ENCODE data around the gene CASP5. TPM values are rescaled to one million over a fixed set of nuclear protein-coding genes. Genes with fewer than 3 reads are reported as not detected.
"Not testable (repeated sequence)": the region's sequence is repeated elsewhere in the genome, so short reads cannot be mapped to it uniquely, and the experiment has no call there.

CASP5 gene
- polyA plus RNA-seq, 1 donor (not counting 4 experiments of a cell fraction or from before 2014, with no cell fraction given) = not detected

DNA sequence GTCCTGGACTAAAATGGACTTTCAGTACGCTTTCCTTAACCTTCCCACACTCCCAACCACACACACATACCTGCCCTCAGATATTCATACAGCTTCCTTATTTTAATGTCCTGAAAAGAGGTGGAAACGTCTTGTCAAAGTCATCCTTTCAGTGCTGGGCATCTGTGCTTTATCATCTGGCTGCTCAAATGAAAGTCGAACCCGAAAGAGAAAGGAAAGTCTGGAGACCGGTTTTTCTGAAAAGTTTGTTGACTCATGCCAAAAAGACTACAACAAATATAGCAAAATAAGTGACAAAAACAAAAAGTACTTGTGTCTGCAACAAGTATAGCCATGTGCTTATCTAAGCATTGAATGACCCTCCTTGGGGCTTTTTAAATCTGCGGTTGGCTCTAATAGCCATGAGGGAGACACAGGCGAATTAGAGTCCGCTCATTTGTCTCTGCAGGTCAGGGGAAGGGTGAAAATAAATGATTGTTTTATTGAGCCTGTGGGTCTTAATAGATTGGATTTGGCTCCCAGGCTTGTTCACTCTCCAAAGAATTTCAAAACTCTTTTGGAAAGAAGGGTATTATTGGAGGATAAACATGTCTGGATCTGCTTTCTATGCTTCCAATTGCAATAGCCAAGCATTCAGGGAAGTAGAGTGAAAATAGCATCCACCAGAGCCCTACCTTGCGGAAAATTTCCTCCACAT, 40.4 kb upstream of the CASP5 start:
- H4K20me1 ChIP-seq (ENCODE audit: control insufficient read depth, extremely low read depth, insufficient read depth, low read length); H3K9me3 ChIP-seq (ENCODE audit: control insufficient read depth, low read depth, low read length); H3K9ac ChIP-seq (ENCODE audit: control insufficient read depth, extremely low read depth, insufficient read depth, low read length); H3K36me3 ChIP-seq (ENCODE audit: control insufficient read depth in 2 of 2, extremely low read depth in 1 of 2, insufficient read depth in 2 of 2, low read length in 2 of 2); FAIRE-seq; DNase-seq (ENCODE audit: low read depth, low spot score); H3K4me1 ChIP-seq (ENCODE audit: control insufficient read depth, extremely low read depth, insufficient read depth, low read length); dilution Hi-C loops (cut with MboI; ENCODE audit: extremely low pct_ligation_motif_present, low sequenced_read_pairs); H3K27ac ChIP-seq (ENCODE audit: control insufficient read depth, insufficient read depth, low read length); H3K27me3 ChIP-seq (ENCODE audit: control insufficient read depth, extremely low read depth, insufficient read depth, low read length); H3K79me2 ChIP-seq (ENCODE audit: control insufficient read depth, insufficient read depth, low read length); H3K9me1 ChIP-seq (ENCODE audit: control insufficient read depth, extremely low read depth, insufficient read depth, low read length): not testable (repeated sequence)
- Histone ChIP-seq H3K4me2 (ENCODE audit: control insufficient read depth, extremely low read depth, insufficient read depth, low read depth, low read length) (peak overlapping the region; percentile 54), H3K4me3 (ENCODE audit: control insufficient read depth in 2 of 3, extremely low read depth in 1 of 3, insufficient read depth in 2 of 3, low read depth in 1 of 3, low read length in 3 of 3) (peak overlapping the region in 1 of 3 experiments; percentile 13), H2AFZ (ENCODE audit: control insufficient read depth, low read length) (peak overlapping the region; percentile 66)

GRCh38 chr11:105057432-105057831, 34.5 kb upstream of the CASP5 start:
- Histone ChIP-seq H3K9me3 (ENCODE audit: control insufficient read depth, low read depth, low read length) (no peaks in the 10 kb centered on the region), H3K4me3 (ENCODE audit: control insufficient read depth in 2 of 3, extremely low read depth in 1 of 3, insufficient read depth in 2 of 3, low read depth in 1 of 3, low read length in 3 of 3) (no peak overlapping the region), H3K4me2 (ENCODE audit: control insufficient read depth, extremely low read depth, insufficient read depth, low read depth, low read length) (no peak overlapping the region), H4K20me1 (ENCODE audit: control insufficient read depth, extremely low read depth, insufficient read depth, low read length) (no peaks in the 10 kb centered on the region), H3K27me3 (ENCODE audit: control insufficient read depth, extremely low read depth, insufficient read depth, low read length) (no peaks in the 10 kb centered on the region), H3K79me2 (ENCODE audit: control insufficient read depth, insufficient read depth, low read length) (no peaks in the 10 kb centered on the region), H2AFZ (ENCODE audit: control insufficient read depth, low read length) (no peak overlapping the region), H3K36me3 (ENCODE audit: control insufficient read depth in 2 of 2, extremely low read depth in 1 of 2, insufficient read depth in 2 of 2, low read length in 2 of 2) (no peaks in the 10 kb centered on the region), H3K27ac (ENCODE audit: control insufficient read depth, insufficient read depth, low read length) (no peak overlapping the region), H3K4me1 (ENCODE audit: control insufficient read depth, extremely low read depth, insufficient read depth, low read length) (no peaks in the 10 kb centered on the region), H3K9me1 (ENCODE audit: control insufficient read depth, extremely low read depth, insufficient read depth, low read length) (no peaks in the 10 kb centered on the region), H3K9ac (ENCODE audit: control insufficient read depth, extremely low read depth, insufficient read depth, low read length) (no peak overlapping the region)
- dilution Hi-C loops (cut with MboI; ENCODE audit: extremely low pct_ligation_motif_present, low sequenced_read_pairs) = no loop called here
- no peak for TF ChIP-seq EZH2 (IDR thresholded peaks at IDR 0.05; ENCODE audit: low read length)
- FAIRE-seq (no peak), DNase-seq (ENCODE audit: low read depth, low spot score) (no peak)

DNA sequence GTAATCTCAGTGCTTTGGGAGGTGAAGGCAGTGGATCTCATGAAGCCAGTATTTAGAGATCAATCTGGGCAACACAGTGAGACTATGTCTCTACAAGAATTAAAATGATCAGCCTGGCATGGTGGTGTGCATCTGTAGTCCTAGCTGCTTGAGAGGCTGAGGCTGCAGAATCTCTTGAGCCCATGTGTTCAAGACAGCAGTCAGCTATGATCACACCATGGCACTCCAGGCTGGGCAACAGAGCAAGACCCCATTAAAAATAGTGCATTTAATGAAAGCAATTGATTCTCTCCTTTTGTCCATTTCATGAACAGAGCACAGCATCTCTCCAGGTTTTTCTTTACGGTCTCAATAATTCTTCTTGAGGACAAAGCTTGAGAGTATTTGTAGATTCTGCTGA, 33.5 kb upstream of the CASP5 start:
- FAIRE-seq (no peak), DNase-seq (ENCODE audit: low read depth, low spot score) (no peak)
- no peaks in the 10 kb centered on the region for H3K9me3 ChIP-seq (ENCODE audit: control insufficient read depth, low read depth, low read length)
- H3K27me3 ChIP-seq (ENCODE audit: control insufficient read depth, extremely low read depth, insufficient read depth, low read length) = no peaks in the 10 kb centered on the region
- H4K20me1 ChIP-seq (ENCODE audit: control insufficient read depth, extremely low read depth, insufficient read depth, low read length) = no peaks in the 10 kb centered on the region
- no peaks in the 10 kb centered on the region for H3K36me3 ChIP-seq (ENCODE audit: control insufficient read depth in 2 of 2, extremely low read depth in 1 of 2, insufficient read depth in 2 of 2, low read length in 2 of 2)
- no peaks in the 10 kb centered on the region for H3K9me1 ChIP-seq (ENCODE audit: control insufficient read depth, extremely low read depth, insufficient read depth, low read length)
- no peaks in the 10 kb centered on the region for H3K79me2 ChIP-seq (ENCODE audit: control insufficient read depth, insufficient read depth, low read length)
- H3K4me1 ChIP-seq (ENCODE audit: control insufficient read depth, extremely low read depth, insufficient read depth, low read length) = no peaks in the 10 kb centered on the region
- H2AFZ ChIP-seq (ENCODE audit: control insufficient read depth, low read length) = no peak overlapping the region
- no peak overlapping the region for H3K4me3 ChIP-seq (ENCODE audit: control insufficient read depth in 2 of 3, extremely low read depth in 1 of 3, insufficient read depth in 2 of 3, low read depth in 1 of 3, low read length in 3 of 3)
- dilution Hi-C loops (cut with MboI; ENCODE audit: extremely low pct_ligation_motif_present, low sequenced_read_pairs) = no loop called here
- H3K9ac ChIP-seq (ENCODE audit: control insufficient read depth, extremely low read depth, insufficient read depth, low read length) = no peak overlapping the region
- TF ChIP-seq CTCF (optimal IDR thresholded peaks at IDR 0.05 in 1 of 3, IDR thresholded peaks at IDR 0.05 in 1 of 3, conservative IDR thresholded peaks at IDR 0.05 in 1 of 3; ENCODE audit: extremely low read depth in 1 of 3, insufficient read depth in 2 of 3, low read length in 3 of 3) (no peak), EZH2 (IDR thresholded peaks at IDR 0.05; ENCODE audit: low read length) (no peak)
- no peak overlapping the region for H3K27ac ChIP-seq (ENCODE audit: control insufficient read depth, insufficient read depth, low read length)
- no peak overlapping the region for H3K4me2 ChIP-seq (ENCODE audit: control insufficient read depth, extremely low read depth, insufficient read depth, low read depth, low read length)

Data from keratinocyte (primary cell).